ENCODE data around the gene IRF7.

Gene IRF7

DNA sequence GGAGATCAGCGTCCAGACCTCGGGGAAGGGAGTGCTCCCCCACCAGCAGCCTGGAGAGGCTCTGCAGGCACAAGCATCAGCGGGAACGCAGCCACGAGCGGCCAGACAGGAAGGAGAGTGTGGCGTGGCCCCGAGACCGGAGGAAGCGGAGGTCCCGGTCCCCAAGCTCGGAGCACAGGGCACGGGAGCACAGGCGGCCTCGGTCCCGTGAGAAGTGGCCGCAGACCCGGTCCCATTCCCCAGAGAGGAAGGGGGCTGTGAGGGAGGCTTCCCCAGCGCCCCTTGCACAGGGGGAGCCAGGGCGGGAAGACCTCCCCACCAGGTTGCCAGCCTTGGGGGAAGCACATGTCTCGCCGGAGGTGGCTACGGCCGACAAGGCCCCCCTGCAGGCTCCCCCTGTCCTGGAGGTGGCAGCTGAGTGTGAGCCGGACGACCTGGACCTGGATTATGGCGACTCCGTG is 6.9 kb downstream of the IRF7 start:
- no peak for DNase-seq (ENCODE audit: low read depth in 2 of 2, low spot score in 1 of 2)

- no peak for DNase-seq (ENCODE audit: low read depth in 2 of 2, low spot score in 1 of 2)
Observed at GRCh38 chr11:607971-608659, 7.6 kb downstream of the IRF7 start.

- no peak for DNase-seq (ENCODE audit: low read depth in 2 of 2, low spot score in 1 of 2)
Observed at GRCh38 chr11:607020-607780, 8.6 kb downstream of the IRF7 start.

DNA sequence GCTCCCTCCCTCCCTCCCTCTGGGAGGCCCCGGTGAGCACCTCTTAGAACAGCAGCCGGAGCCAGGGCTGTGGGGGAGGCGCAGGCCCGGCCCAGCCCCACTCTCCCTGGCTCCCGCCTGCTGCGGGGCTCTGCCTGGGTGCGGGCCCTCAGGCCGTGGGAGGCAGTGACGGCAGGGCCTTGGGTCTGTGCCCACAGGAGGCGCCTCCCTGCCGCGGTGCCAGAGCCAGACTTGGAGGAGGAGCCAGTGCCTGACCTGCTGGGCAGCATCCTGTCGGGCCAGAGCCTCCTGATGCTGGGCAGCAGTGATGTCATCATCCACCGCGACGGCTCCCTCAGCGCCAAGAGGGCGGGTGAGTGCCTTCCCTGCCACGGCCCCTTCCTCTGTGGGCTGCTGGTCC is 9.5 kb downstream of the IRF7 start:
- DNase-seq (ENCODE audit: low read depth in 2 of 2, low spot score in 1 of 2), result no peak

- DNase-seq (ENCODE audit: low read depth in 2 of 2, low spot score in 1 of 2), result no peak
Observed at GRCh38 chr11:605286-606129, 10.2 kb downstream of the IRF7 start.

- no peak for DNase-seq (ENCODE audit: low read depth in 2 of 2, low spot score in 1 of 2)
Observed at GRCh38 chr11:603154-603553, 12.6 kb downstream of the IRF7 start.

- no peak for DNase-seq (ENCODE audit: low read depth in 2 of 2, low spot score in 1 of 2)
Observed at GRCh38 chr11:601573-602245, 14.0 kb downstream of the IRF7 start.

DNA sequence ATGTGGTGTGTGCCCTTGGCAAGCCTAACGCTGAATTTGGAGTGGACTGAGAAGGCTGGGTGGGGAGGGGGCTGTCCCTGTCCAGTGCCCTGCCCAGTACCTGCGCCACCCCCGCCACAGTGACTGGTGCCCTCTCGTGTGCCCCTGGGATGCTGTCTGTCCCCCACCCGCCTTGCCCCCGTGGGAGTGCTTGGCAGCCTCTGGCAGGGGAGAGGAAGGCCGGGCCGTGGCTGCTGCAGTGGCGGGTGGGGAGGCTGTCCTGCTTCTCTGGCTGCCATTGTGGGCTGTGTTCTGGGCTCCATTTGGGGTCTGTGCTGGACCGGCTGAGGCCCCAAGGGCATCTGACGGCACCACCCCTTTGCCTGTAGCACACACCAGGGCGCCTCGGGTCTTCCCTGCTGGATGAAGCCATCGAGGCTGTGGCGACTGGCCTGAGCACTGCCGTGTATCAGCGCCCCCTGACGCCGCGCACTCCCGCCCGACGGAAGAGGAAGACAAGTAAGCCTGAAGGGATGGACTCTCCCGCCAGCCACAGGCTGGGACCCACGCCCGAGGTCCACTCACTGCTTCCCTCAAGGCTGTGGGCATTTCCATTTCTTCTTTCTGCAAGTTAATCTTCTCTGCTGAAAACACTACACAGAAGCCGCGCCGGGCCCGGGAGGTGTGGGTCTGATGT is 17.6 kb downstream of the IRF7 start:
- no peak for DNase-seq (ENCODE audit: low read depth in 2 of 2, low spot score in 1 of 2)

DNA sequence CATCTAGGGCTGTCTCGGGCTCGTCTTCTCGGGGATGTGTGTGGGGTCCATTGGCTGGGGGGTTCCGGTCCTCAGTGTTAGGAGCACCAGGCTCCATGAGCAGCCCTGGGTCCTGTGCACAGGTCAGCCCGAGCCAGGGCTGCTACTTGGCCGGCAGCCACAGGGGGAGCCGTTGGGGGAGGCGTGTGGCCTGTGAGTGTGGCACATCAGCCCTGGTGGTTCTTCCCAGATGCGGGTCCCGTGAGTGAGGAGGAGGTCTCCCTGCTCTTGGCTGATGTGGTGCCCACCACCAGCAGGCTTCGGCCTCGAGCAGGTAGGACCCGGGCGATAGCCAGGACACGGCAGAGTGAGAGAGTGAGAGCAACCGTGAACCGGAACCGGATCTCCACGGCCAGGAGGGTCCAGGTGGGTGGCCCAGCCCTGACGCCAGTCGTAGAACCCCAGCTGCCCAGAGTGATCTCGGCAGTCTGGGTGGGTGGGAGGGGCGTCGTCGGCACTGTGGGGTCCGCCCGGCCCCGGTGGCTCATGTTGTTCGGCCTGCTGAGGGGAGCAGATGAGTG is 18.5 kb downstream of the IRF7 start:
- no peak for DNase-seq (ENCODE audit: low read depth in 2 of 2, low spot score in 1 of 2)

GRCh38 chr11:596374-596773 is 19.4 kb downstream of the IRF7 start:
- DNase-seq (ENCODE audit: low read depth in 2 of 2, low spot score in 1 of 2), result no peak

DNA sequence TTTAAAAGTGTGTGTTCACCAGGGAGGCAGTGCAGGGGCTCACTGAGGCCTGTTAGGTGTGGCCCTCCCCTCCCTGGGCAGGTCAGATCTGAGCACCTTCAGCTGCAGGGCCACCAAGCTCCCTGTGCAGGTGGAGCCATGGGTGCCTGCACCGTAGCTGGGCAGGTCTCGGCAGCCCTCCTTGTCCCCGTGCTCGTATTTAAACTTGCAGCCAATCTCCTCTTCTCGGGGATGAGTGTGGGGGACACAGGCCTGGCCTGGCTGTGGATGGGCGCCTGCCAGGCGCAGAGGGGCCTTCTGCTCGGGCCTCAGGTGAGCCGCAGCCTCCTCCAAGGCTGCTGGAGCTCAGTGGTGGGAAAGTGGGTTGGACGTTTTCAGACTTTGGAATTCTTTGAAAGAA is 20.4 kb downstream of the IRF7 start:
- no peak for DNase-seq (ENCODE audit: low read depth in 2 of 2, low spot score in 1 of 2)

DNA sequence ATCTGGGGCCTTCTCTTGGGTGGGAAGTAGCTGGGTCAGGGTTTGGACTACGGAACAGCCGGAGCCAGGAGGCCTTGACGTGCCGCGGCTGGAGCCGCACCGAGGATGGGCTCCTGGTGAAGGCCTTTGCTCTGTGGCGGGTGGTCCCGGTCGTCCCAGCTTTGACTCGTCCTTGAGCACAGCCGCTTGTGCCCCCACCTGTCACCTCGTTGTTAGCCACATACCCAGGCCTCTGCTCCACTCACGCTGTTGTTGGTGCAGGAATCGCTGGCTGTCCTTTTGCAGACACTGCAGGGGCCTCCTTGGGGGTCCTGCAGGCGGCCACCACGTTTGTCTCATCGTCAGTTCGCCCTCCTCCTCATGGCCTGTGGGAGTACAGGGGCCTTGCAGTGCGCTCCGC is 22.4 kb downstream of the IRF7 start:
- DNase-seq (ENCODE audit: low read depth in 2 of 2, low spot score in 1 of 2), result no peak

- DNase-seq (ENCODE audit: low read depth in 2 of 2, low spot score in 1 of 2), result no peak
Observed at GRCh38 chr11:592918-593317, 22.8 kb downstream of the IRF7 start.

DNA sequence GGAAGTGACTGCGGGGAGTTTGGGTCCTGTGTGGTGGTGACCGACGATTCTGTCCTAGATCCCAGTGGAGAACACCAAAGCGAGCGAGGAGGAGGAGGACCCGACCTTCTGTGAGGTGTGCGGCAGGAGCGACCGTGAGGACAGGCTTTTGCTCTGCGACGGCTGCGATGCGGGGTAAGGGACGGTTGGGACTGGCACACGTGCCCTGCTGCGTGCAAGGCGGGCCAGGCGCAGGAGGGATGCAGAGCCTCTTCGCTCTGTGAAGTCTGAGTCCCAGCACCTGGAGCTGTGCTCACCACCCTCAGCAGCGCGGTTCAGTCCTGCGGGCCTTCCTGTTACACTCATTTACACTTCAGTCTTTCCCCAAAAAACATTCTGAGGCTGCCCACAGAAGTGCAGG is 23.2 kb downstream of the IRF7 start:
- no peak for DNase-seq (ENCODE audit: low read depth in 2 of 2, low spot score in 1 of 2)

GRCh38 chr11:590997-591396 is 24.8 kb downstream of the IRF7 start:
- no peak for DNase-seq (ENCODE audit: low read depth in 2 of 2, low spot score in 1 of 2)

- DNase-seq (ENCODE audit: low read depth in 2 of 2, low spot score in 1 of 2), result no peak
Observed at GRCh38 chr11:589798-590197, 26.0 kb downstream of the IRF7 start.

- DNase-seq (ENCODE audit: low read depth in 2 of 2, low spot score in 1 of 2), result peak; percentile 24 to 63
Observed at GRCh38 chr11:587978-588380, 27.8 kb downstream of the IRF7 start.

GRCh38 chr11:587546-587945 is 28.2 kb downstream of the IRF7 start:
- no peak for DNase-seq (ENCODE audit: low read depth in 2 of 2, low spot score in 1 of 2)

- DNase-seq (ENCODE audit: low read depth in 2 of 2, low spot score in 1 of 2), result no peak
Observed at GRCh38 chr11:586376-587316, 29.1 kb downstream of the IRF7 start.

Measured in stimulated activated CD8-positive, alpha-beta memory T cell treated with anti-CD3 and anti-CD28 coated beads, Interleukin-4, amount 100 ng/mL, for 4 hours (primary cell).